Astrocyte (in vitro differentiated cells and primary cell): ENCODE results near the gene APBB1IP.

ENCODE experiments used
- CTCF ChIP-seq: IDR thresholded peaks from 2 replicates; pipeline ENCODE4 v1.5.1; 2011; ENCODE audit warnings: low read depth, mild to moderate bottlenecking, inconsistent platforms, low read length, moderate library complexity; ENCODE audit not compliant: insufficient read depth
- EZH2 ChIP-seq: IDR thresholded peaks from 2 replicates; pipeline ENCODE4 v1.6.1; 2012; ENCODE audit warnings: mild to moderate bottlenecking, low read length, inconsistent platforms; ENCODE audit not compliant: insufficient read depth

GRCh38 chr10:26477501-26477900 is 39.4 kb downstream of the APBB1IP start:
- TF ChIP-seq EZH2 = no peak
- TF ChIP-seq CTCF = no peak
